ENCODE results near the gene ROR1.

GRCh38 chr1:64093941-64094340, 320.1 kb downstream of the ROR1 start:
- no peak for TF ChIP-seq CTCF (conservative IDR thresholded peaks at IDR 0.05 in 1 of 2, IDR thresholded peaks at IDR 0.05 in 1 of 2; ENCODE audit: low read depth in 1 of 2, low read length in 2 of 2)
- TF ChIP-seq EZH2 (IDR thresholded peaks at IDR 0.05; ENCODE audit: low read length, missing control alignments) = no peak
